HepG2 (cell line): Measurements from ENCODE around the gene USP32. TPM values are rescaled to one million over a fixed set of nuclear protein-coding genes. Genes with fewer than 3 reads are reported as not detected.
"Not testable (repeated sequence)": the region's sequence is repeated elsewhere in the genome, so short reads cannot be mapped to it uniquely, and the experiment has no call there.

Source experiments
- ATAC-seq: fragments of 200-7000 bp; cut with Tn5 transposase; 3 replicates; pipeline ENCODE4 v1.9.1; 2020; ENCODE audit warnings: mild to moderate bottlenecking, moderate library complexity
- BruUV-seq: library from RNA; stranded (reverse); fragments of 400-500 nt; replicated peaks from 2 replicates; lab custom pipeline; 2021; lab: Mats Ljungman, UMichigan
- CTCF ChIA-PET: fragments of 300-600 bp; formaldehyde crosslinking; extraction: SDS; loops from one replicate; lab custom pipeline; 2021; ENCODE audit warnings: low total read pairs, inconsistent platforms, low intra/inter-chr PET ratio; lab: Yijun Ruan, JAX
- POLR2A ChIA-PET: fragments of 350-600 bp; sonication (Branson Sonifier 250); formaldehyde crosslinking; loops from one replicate; lab custom pipeline; 2020; ENCODE audit warnings: antibody characterized with exemption, inconsistent platforms; lab: Yijun Ruan, JAX
- DNase-seq: peaks from one replicate; pipeline ENCODE4 v3.0.0-alpha.2; 2015; ENCODE audit warnings: low spot score
- FAIRE-seq: peaks from 3 replicates; lab custom pipeline; 2011; peaks lifted over from hg19 to GRCh38; lab: Jason Lieb, UNC
- H2AFZ ChIP-seq: one replicate; pipeline ENCODE4 v1.6.1; 2011; ENCODE audit warnings: low read length, inconsistent platforms
- H3K27ac ChIP-seq: fragments of 300-600 bp; 3 replicates; pipeline ENCODE4 v1.8.0; 2011; ENCODE audit warnings: mixed run types, mild to moderate bottlenecking, mixed read lengths, low read length, inconsistent platforms; ENCODE audit not compliant: insufficient read depth; ENCODE audit errors: extremely low read length
- H3K27me3 ChIP-seq, 2 experiments: fragments of 200-600 bp in 1 of 2; 2 replicates in 1 of 2; 3 replicates in 1 of 2; pipeline versions ENCODE4 v1.6.0 to v1.8.0; 2011; ENCODE audit warnings: low read length in 2 of 2, mild to moderate bottlenecking in 2 of 2, moderate library complexity in 2 of 2, inconsistent platforms in 1 of 2; ENCODE audit not compliant: insufficient read depth in 2 of 2, control insufficient read depth in 1 of 2
- H3K36me3 ChIP-seq, 2 experiments: fragments of 200-600 bp in 1 of 2; replicated peaks in 1 of 2; 2 replicates in 1 of 2; 3 replicates in 1 of 2; pipeline versions ENCODE4 v1.5.1 to v1.8.0; 2011; ENCODE audit warnings: low read length in 2 of 2, inconsistent platforms in 1 of 2; ENCODE audit not compliant: insufficient read depth in 2 of 2, control insufficient read depth in 1 of 2
- H3K4me1 ChIP-seq: 2 replicates; pipeline ENCODE4 v1.5.1; 2012; ENCODE audit warnings: low read length, inconsistent platforms; ENCODE audit not compliant: insufficient read depth
- H3K4me2 ChIP-seq: 2 replicates; pipeline ENCODE4 v1.6.0; 2011; ENCODE audit warnings: low read depth, low read length, inconsistent platforms
- H3K4me3 ChIP-seq, 3 experiments: fragments of 200-600 bp in 1 of 3; sonication (generic), shearing (Covaris generic) in 1 of 3; replicated peaks in 1 of 3; 2 replicates each; pipeline ENCODE4 v1.5.1; 2011 to 2016; ENCODE audit warnings: low read length in 3 of 3, inconsistent platforms in 2 of 3, low read depth in 2 of 3, mild to moderate bottlenecking in 2 of 3, control low read depth in 1 of 3, mixed read lengths in 1 of 3; ENCODE audit not compliant: insufficient read depth in 1 of 3
- H3K79me2 ChIP-seq: one replicate; pipeline ENCODE4 v1.6.1; 2011; ENCODE audit warnings: low read length, inconsistent platforms; ENCODE audit not compliant: insufficient read depth
- H3K9ac ChIP-seq: 2 replicates; pipeline ENCODE4 v1.6.0; 2011; ENCODE audit warnings: mild to moderate bottlenecking, low read depth, low read length, inconsistent platforms; ENCODE audit not compliant: insufficient read depth
- H3K9me3 ChIP-seq: 2 replicates; pipeline ENCODE4 v1.5.1; 2012; ENCODE audit warnings: mild to moderate bottlenecking, low read length
- H4K20me1 ChIP-seq: 2 replicates; pipeline ENCODE4 v1.6.0; 2011; ENCODE audit warnings: inconsistent platforms, mild to moderate bottlenecking, low read length, moderate library complexity; ENCODE audit not compliant: insufficient read depth
- ZNF570 ChIP-seq: sonication (generic); formaldehyde crosslinking; IDR thresholded peaks from 2 replicates; pipeline ENCODE4 v1.4.0; 2020; ENCODE audit warnings: mild to moderate bottlenecking, missing genetic modification reagents, borderline replicate concordance
- WGBS: methylation state at CpG from one replicate; pipeline ENCODE4 v1.1.6; 2017; ENCODE audit warnings: low lambda C conversion rate; 5-methylcytosine and 5-hydroxymethylcytosine counted together
- in situ Hi-C: cut with HindIII; loops from 2 replicates; pipeline ENCODE4 v1.10.0; 2017; ENCODE audit warnings: low pct_unique_long_range_greater_than_20kb; ENCODE audit not compliant: extremely low pct_ligation_motif_present
- intact Hi-C: fragments of 100-400 bp; cut with micrococcal nuclease; formaldehyde crosslinking; loops from one replicate; pipeline ENCODE4 v1.10.0; 2022; ENCODE audit not compliant: unreplicated experiment
- polyA plus RNA-seq, 8 experiments: library from polyadenylated mRNA; depleted of rRNA in 3 of 8; stranded (reverse) in 7 of 8; unstranded in 1 of 8; fragments of >200 nt; fragmentation: Illumina TruSeq in 4 of 8; extraction: Trizol in 4 of 8; gene quantifications; 2 replicates each; pipeline versions ENCODE4 v1.2.1 to v1.2.3, GENCODE V29; 2011 to 2016; ENCODE audit warnings: low read depth in 4 of 8, missing spikeins in 1 of 8, mixed read lengths in 1 of 8; ENCODE audit not compliant: insufficient read depth in 1 of 8
- total RNA-seq, 5 experiments: library from RNA; depleted of rRNA; stranded (reverse); fragments of >200 nt; fragmentation: Illumina TruSeq; extraction: Trizol; gene quantifications; 2 replicates each; pipeline ENCODE4 v1.2.3, GENCODE V29; 2016; ENCODE audit warnings: low read depth in 1 of 5

Gene USP32
- total and polyA plus RNA-seq, 2 of the 13 experiments (the other 11 are each of a cell fraction or from before 2014, with no cell fraction given) = 24.9 to 39.9 TPM

DNA sequence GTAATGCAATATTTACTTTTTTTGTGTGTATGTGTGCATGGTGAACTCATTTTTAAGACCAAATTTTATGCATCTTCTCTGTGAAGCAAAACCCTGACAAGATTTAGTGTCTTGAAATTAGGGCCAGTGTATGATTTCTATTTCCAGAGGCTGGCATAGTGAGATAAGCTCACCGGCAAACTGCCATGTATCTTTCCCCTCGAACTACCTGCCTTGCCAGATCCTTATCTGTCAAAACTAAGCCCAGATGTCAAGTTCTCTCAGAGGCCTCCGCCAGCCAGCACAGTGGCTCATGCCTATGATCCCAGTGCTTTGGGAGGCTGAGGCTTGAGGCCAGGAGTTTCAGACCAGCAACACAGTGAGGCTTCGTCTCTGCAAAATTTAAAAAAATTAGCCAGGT is 10.0 kb downstream of the USP32 start:
- no peak overlapping the region for H3K4me2 ChIP-seq
- no peak overlapping the region for H3K27ac ChIP-seq
- DNase-seq (no peak), FAIRE-seq (no peak), ATAC-seq (no peak)
- no peak overlapping the region for H3K4me3 ChIP-seq
- BruUV-seq = no TSS peak
- TF ChIP-seq ZNF570 (CRISPR knock-in tag) = no peak
- H3K9me3 ChIP-seq = no peaks in the 10 kb centered on the region
- no peak overlapping the region for H2AFZ ChIP-seq
- no peaks in the 10 kb centered on the region for H3K27me3 ChIP-seq
- H3K4me1 ChIP-seq = peaks cover 39% of the 10 kb centered on the region
- POLR2A ChIA-PET = interaction anchor here (0.9 to 2.1 kb wide), 2 partner anchors 10 kb away, joined by 3 to 6 read pairs; partner anchors contain the start of gene USP32
- in situ Hi-C loops (no loop called here), intact Hi-C loops (no loop called here)
- H4K20me1 ChIP-seq = peaks cover 5% of the 10 kb centered on the region; the same call in 1 of the 2 replicates
- CTCF ChIA-PET = no interaction called here
- H3K36me3 ChIP-seq = no peaks in the 10 kb centered on the region
- H3K9ac ChIP-seq = no peak overlapping the region
- 93% methylated on average over 4 of the region's 4 CpGs for WGBS
- H3K79me2 ChIP-seq = peaks cover 50% of the 10 kb centered on the region

DNA sequence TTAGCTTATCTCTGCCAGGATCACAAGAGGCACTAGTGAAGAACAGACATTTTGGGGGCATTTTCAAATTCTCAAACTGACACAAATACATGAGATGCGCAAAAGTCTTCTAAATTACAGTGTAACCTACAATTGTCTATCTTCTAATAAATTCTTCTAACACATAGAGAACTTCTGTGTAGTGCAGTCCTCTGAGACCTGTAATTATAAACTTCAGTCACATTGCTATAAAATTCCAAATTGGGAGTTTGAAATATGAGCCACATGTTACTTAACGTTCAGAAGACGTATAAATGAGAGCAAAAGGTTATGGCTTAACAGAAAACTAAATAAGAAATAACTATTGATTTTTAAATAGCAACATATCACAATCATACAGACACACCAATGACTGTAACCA is 12.5 kb downstream of the USP32 start:
- Histone ChIP-seq H3K4me1 (peaks cover 14% of the 10 kb centered on the region), H3K79me2 (peaks cover 28% of the 10 kb centered on the region)
- H3K27me3 ChIP-seq, H4K20me1 ChIP-seq, BruUV-seq, H3K4me2 ChIP-seq, in situ Hi-C loops, FAIRE-seq, DNase-seq, H3K9me3 ChIP-seq, CTCF ChIA-PET, ATAC-seq, H3K27ac ChIP-seq, H2AFZ ChIP-seq, H3K36me3 ChIP-seq, H3K4me3 ChIP-seq, H3K9ac ChIP-seq: not testable (repeated sequence)
- intact Hi-C loops = loop anchor here (10.0 kb wide), 1 partner anchor 55 kb away; no protein-coding TSS in a partner anchor
- 90% methylated on average over 3 of the region's 3 CpGs for WGBS
- POLR2A ChIA-PET = interaction anchor here (0.8 to 1.2 kb wide), 2 partner anchors 11 to 12 kb away, joined by 3 read pairs; partner anchors contain the start of gene USP32
